NCI-H1417 (cell line): ENCODE measurements around the gene CCDC50.

ENCODE experiments used
- DNase-seq, 3 experiments: peaks; one replicate each; lab custom pipeline; 2025; lab: John Stamatoyannopoulos, UW

Gene CCDC50

DNA sequence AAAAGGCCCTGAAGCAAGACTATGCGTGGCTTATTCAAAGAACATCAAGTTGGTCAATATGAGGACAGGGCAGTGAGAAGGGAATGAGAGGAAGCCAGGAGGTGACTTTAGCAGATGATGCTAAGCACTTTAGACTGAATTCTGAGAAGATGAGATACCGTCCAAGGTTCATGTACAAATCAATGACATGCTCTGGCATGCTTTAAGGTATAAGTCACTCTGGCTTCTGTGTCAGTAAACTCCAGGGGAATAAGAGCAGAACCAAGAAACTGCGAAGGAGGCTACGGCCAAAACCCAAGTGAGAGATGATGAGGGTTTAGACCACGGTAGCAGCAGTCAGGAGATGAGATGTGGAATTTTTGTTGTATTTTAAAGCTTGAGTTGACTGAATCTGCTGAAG is 8.9 kb upstream of the CCDC50 start:
- DNase-seq, result no peak

DNA sequence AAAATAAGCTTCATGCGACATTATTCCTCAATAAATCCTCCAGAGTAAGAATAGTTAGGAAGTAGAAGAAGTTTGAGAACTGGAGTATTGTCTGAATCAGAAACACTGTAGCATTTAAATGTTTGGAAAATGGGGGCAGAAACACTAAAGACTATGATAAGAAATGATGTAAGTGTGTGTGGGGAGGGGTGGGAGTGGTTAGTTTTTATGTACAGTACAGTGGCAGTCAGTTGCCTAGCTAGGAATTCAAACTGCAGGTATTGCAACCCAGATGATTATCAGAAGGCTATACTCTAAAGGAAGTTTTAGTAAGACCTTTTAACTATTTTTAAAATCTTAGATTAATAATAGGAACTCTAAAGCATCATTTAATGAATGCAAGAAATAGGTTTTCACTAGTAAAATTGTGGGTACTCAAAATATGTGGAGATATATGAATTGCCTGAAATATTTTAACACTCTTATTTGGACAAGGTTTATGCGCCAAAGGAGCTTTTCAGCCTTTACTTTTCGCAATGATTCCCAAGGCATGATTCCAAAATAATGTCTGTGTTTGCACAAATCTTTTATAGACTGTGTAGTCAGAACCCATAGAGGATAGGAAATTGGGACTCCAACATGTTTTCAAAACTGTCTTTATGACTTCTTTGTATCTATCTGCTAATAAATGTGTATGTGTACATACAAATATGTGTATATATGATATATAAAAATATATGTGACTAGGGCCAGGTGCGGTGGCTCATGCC is 8.0 kb upstream of the CCDC50 start:
- DNase-seq, result no peak

GRCh38 chr3:191324936-191325335 is 4.3 kb upstream of the CCDC50 start:
- no peak for DNase-seq

DNA sequence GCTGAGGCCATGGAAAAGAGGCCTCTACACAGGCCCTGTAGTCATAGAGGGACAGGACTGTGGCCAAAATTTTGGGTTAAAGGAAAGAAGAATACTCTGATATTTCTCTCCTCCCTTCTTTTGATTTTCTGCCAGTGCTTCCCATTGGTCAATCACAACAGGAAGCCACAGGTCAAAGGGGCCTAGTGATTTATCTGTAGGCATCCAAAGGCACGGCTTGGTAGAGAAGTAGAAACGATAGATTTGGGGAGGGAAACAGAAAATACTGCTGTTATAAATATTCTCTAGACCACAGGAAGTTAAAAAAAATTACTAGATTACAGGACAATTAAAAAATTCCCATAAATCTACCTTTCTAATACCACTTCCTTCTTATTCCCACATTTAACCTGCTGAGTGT is 1.7 kb upstream of the CCDC50 start:
- no peak for DNase-seq

DNA sequence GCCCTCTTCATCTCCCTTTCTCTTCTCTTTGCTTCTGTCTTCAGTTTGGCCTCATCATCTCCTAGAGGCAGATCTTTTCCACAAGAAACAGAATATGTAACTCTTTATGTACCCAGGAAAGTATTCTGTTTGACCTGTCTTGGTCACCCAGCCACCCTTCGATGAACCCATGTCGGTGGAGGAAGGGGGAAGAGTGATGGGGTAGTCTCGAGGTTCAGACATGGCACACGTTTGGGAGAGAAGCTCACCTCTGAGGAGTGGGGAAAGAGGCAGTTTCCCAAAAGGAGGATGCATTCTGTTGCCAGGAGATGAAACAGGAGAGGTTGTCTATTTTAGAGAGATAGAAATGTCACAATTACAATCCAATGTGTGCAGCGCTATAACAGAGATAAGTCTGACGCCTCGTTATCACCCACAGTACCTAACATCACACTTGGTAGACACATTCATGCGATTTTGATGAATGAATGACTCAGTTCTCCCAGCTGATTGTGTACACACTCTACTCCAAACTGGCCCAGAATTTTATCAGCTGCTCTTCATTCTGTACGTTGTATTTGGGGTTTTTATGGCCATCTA is 722 bp upstream of the CCDC50 start:
- no peak for DNase-seq

GRCh38 chr3:191329654-191330529 is 698 bp downstream of the CCDC50 start, which contains the start of gene UTS2B:
Gene UTS2B, minus strand, starts transcription at chr3:191330526. Its CDS starts 48,337 bp downstream, at chr3:191282189.
- DNase-seq, result peak; percentile 38 to 86 (median 57)

- DNase-seq, result no peak
Observed at GRCh38 chr3:191330530-191331048, 1.4 kb downstream of the CCDC50 start.

- DNase-seq, result no peak
Observed at GRCh38 chr3:191331388-191331787, 2.2 kb downstream of the CCDC50 start.

- no peak for DNase-seq
Observed at GRCh38 chr3:191333298-191333880, 4.2 kb downstream of the CCDC50 start.

DNA sequence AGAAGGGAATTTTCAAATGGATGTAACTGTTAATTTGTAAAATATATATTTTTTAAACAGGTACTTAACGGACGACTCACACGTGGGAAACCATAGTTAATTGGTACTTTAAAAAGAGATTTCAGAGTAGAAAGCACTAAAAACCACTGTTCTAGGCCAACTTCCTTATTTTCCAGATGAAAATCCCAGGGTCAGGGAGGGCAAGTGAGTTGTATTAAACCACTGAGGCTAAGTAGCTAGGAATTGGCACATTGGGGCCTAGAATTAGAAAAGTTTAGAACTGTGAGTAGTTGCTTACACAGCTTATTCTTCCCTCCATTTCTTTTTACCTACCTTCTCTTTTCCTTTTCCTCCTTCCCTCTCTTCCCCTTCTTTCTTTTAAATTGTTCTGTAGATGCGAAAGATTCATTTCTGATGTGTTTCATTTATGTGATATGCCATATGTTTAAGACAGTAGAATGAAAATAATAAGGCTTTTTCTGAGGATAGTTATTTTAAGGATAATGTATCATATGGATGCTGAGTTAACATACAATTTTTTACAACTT is 5.2 kb downstream of the CCDC50 start:
- no peak for DNase-seq

DNA sequence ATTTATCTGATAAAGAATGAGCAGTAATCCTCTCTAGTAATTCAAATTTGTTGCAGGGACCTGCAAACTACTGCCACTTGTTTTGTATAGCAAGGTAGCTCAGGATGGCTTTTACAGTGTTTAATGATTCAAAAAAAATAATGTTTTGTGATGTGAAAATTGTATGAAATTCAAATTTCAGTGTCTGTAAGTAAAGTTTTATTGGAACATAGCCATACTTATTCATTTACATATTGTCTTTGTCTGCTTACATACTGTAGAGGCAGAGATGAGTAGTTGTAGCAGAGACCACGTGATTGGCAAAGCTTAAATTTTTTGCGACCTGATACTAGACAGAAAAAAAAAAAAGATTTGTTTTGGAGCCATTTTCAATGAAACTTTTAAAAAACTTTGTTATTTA is 7.6 kb downstream of the CCDC50 start:
- DNase-seq, result no peak

- DNase-seq, result no peak
Observed at GRCh38 chr3:191338177-191338488, 8.9 kb downstream of the CCDC50 start.

- no peak for DNase-seq
Observed at GRCh38 chr3:191339316-191339917, 10.2 kb downstream of the CCDC50 start.

DNA sequence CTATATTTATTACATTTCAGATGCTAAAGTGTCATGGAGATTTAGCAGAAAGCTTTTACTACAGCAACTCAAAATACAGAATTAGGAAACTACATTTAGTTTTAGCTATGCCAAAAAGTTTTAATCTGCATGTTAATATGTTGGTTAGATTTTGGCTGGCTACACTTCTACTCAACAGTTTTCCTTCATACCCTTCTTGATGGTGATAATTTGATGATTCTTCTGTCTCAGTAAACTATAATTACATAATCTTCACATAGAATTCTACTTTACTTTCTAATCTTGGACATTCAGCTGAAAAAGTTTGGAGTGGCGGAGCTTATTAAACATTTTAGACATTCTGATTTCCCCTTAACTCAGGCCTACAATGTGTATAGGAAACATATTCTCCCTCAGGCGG is 11.2 kb downstream of the CCDC50 start:
- DNase-seq, result no peak

DNA sequence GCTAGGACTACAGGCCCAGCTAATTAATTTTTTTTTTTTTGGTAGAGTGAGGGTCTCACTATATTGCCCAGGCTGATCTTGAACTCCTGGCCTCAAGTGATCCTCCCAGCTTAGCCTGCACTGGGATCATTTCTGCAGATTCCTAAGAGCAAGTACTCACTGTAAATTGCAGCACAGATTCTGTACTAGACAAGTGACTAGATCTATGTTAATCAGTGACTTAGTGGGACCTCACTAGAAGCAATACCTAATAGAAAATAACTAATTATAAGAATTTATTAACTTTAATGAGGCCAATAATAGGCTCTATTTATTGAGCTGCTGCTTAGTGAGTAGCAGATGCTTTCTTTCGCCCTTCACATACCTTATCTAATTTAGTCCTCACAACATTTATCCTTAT is 11.8 kb downstream of the CCDC50 start:
- DNase-seq, result no peak

DNA sequence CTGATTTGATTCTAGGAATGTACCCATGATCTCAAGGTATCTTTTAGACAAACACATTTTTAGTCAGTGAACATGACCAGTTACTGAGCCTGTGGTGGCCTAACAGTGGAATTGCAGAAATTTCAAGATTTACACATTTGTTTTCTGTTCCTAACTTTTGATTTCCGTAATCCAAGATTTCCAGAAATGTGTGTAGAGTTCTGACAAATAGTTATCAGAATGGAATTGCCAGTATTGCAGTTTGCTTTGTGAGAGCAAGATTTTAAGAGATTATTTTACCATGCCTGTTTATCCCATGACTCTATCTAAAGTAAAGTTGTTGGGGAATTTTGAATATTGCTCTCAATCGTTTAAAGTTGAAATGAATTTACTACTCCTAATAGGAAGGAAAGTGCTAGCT is 12.8 kb downstream of the CCDC50 start:
- no peak for DNase-seq

DNA sequence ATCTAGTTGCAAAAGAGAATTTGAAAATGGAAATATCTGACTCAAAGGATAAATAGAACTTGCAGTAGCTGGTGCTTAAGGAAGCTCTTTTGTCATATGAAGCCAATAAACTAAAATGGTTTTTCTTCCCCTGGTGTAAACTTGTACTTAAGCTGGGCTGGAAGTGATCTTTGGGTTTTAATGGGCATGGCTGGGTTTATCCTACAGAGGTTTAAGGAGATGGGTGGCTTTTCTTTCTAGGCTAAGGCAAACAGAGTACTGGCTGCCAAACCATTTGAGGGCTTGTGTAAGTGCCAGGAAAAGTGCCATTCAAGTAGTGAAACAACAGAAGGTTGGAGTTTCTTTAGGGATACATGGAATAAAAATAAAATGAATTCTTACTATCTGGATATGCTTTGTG is 13.2 kb downstream of the CCDC50 start:
- DNase-seq, result peak in 1 of 3 experiments; percentile 46

DNA sequence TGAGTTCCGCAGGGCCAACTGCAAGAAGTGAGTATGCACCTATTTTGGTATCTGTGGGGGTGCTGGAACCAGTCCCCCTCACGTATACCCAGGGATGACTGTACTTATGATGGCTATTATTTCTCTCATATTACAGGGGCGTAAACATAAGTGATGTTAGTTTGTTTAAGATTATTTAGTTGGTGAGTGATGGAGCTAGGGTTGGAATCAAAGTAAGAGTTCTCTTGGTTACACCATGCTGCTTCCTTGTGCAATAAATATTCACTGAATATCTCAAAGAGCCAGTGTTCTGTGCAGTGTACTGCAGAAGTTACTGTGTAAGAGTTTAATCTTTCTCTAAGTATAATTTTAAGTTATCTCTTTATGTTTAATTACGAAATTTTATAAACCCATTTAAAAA is 13.9 kb downstream of the CCDC50 start:
- DNase-seq, result no peak

DNA sequence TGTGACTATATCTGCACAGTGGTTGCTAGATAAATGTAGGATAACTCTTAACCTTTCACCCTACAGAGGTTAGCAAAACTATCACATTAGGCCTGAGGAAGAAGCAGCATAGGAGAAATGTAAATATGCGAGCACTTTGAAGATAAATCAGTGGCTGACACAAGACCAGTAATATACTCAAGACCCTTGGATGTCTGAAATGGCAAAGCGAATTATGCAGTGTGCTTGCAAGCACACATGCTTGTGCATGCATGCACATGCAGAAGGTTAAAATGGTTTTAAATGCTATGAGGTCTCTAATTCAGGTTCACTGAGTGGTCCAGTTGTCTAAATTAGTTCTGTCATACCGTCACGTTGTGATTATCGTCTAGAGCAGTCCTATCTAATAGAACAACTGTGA is 14.7 kb downstream of the CCDC50 start:
- DNase-seq, result no peak

DNA sequence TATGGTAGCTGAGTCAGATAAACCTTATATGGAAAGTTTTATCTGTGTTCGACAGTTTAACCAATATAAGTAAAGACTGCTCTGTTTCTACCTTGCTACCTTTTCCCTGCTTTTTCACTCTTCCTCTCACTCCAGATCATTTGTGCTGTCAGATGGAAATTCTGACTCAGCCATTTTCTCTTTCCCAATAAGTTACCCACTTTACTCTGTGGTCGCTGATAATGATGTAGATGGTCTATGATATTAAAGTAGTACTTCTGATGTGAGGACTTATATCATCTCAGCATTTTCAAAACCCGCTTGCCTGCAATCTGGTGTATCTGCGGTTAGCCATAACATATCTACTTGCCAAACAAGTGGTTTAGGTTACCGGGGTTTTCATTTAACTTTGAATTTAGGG is 16.1 kb downstream of the CCDC50 start:
- DNase-seq, result no peak

DNA sequence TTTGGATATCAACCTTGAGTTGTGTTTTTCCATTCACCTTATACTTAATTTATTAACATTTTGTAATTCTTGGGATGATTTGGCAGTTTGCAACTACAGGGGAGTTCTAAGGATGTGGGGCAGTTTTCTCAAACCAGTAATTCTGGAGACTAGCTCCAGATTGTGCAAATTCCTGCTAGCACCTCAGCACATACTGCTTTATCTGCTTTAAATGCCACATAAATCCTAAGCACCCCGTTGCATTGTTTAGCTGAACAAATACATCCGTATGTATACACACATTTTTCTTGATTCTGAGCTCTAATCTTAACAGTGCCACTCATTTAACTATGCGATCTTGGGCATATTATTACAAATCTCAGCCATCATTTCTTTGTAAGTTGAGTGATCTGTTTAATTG is 18.0 kb downstream of the CCDC50 start:
- DNase-seq, result no peak

GRCh38 chr3:191348098-191348497 is 18.9 kb downstream of the CCDC50 start:
- DNase-seq, result no peak
